ENCODE data around the gene HOXA9. TPM values are rescaled to one million over a fixed set of nuclear protein-coding genes. Genes with fewer than 3 reads are reported as not detected.

The HOXA9 gene
- 6.9 and 7.6 TPM in 2 replicates for total RNA-seq (2022)
- percentile 63 among the genes with signal in this experiment for Bru-seq, nascent RNA
- BruChase-seq, experiment 1, labeled RNA remaining after a 6-hour chase, result percentile 60 among the genes with signal in this experiment
- BruChase-seq, experiment 2, labeled RNA remaining after a 2-hour chase, result percentile 86 among the genes with signal in this experiment
- long read RNA-seq, transcript HOXA9-202 (3 exons, 797 nt), result major isoform, 11 of 19 reads
- long read RNA-seq, partial matches to known transcripts, result 0 of 19 reads
- long read RNA-seq, other reads (novel, unspliced or antisense), result 3 of 19 reads

GRCh38 chr7:27165089-27165995 lies at the start of gene HOXA9:
Gene HOXA9 (minus strand): TSS chr7:27165537. CDS start chr7:27165457, 80 bp downstream.
- Mint-ChIP-seq H3K36me3 (ENCODE audit: insufficient read depth, unreplicated experiment) (peaks cover 8% of the 10 kb centered on the region), H3K27ac (ENCODE audit: low read depth, unreplicated experiment) (peak within 1 kb of the TSS; percentile 72), H3K4me3 (ENCODE audit: unreplicated experiment) (peak within 1 kb of the TSS; percentile 84), H3K9me3 (ENCODE audit: unreplicated experiment) (no peaks in the 10 kb centered on the region), H3K27me3 (ENCODE audit: insufficient read depth, unreplicated experiment) (no peaks in the 10 kb centered on the region), H3K4me1 (ENCODE audit: insufficient read depth, unreplicated experiment) (peaks cover 8% of the 10 kb centered on the region)
- TF ChIP-seq CTCF (IDR thresholded peaks at IDR 0.05; ENCODE audit: unreplicated experiment), result no peak
- DNase-seq (ENCODE audit: unreplicated experiment), result peak; percentile 82
- intact Hi-C loops (cut with micrococcal nuclease), result no loop called here
- BruUV-seq (replicated peaks), result no TSS peak
- POLR2A ChIA-PET, result interaction anchor here (0.6 to 5.1 kb wide), 7 partner anchors 14 to 486 kb away, joined by 3 to 49 read pairs (median 3); partner anchors contain the start of gene HOXA5
- CTCF ChIA-PET, result interaction anchor here (0.7 to 1.6 kb wide), 4 partner anchors 15 to 493 kb away, joined by 3 to 7 read pairs (median 4); partner anchors contain the start of gene HOXA5

- no TSS peak for BruUV-seq (replicated peaks)
- no peaks in the 10 kb centered on the region for H3K36me3 Mint-ChIP-seq (ENCODE audit: insufficient read depth, unreplicated experiment)
These were observed 49.1 kb upstream of the HOXA9 start for GRCh38 chr7:27214239-27214950.

GRCh38 chr7:27213433-27214238 lies 48.3 kb upstream of the HOXA9 start:
- ChIA-PET POLR2A (no interaction called here), CTCF (interaction anchor here (0.6 to 1.8 kb wide), 2 partner anchors 391 to 393 kb away, joined by 3 to 5 read pairs; no protein-coding TSS in a partner anchor)
- no peak for DNase-seq (ENCODE audit: unreplicated experiment)
- Mint-ChIP-seq H3K9me3 (ENCODE audit: unreplicated experiment) (no peaks in the 10 kb centered on the region), H3K4me1 (ENCODE audit: insufficient read depth, unreplicated experiment) (no peaks in the 10 kb centered on the region), H3K36me3 (ENCODE audit: insufficient read depth, unreplicated experiment) (no peaks in the 10 kb centered on the region), H3K4me3 (ENCODE audit: unreplicated experiment) (no peak overlapping the region), H3K27ac (ENCODE audit: low read depth, unreplicated experiment) (no peak overlapping the region), H3K27me3 (ENCODE audit: insufficient read depth, unreplicated experiment) (no peaks in the 10 kb centered on the region)
- intact Hi-C loops (cut with micrococcal nuclease), result no loop called here
- TF ChIP-seq CTCF (IDR thresholded peaks at IDR 0.05; ENCODE audit: unreplicated experiment), result no peak
- no TSS peak for BruUV-seq (replicated peaks)

More at GRCh38 chr7:27214239-27214950, 49.1 kb upstream of the HOXA9 start:
- no peak for DNase-seq (ENCODE audit: unreplicated experiment)
- H3K4me1 Mint-ChIP-seq (ENCODE audit: insufficient read depth, unreplicated experiment), result no peaks in the 10 kb centered on the region
- H3K9me3 Mint-ChIP-seq (ENCODE audit: unreplicated experiment), result no peaks in the 10 kb centered on the region
- POLR2A ChIA-PET, result no interaction called here
- no peaks in the 10 kb centered on the region for H3K27me3 Mint-ChIP-seq (ENCODE audit: insufficient read depth, unreplicated experiment)
- CTCF ChIA-PET, result interaction anchor here (0.6 kb wide), 1 partner anchor 390 kb away, joined by 3 read pairs; no protein-coding TSS in a partner anchor
- H3K4me3 Mint-ChIP-seq (ENCODE audit: unreplicated experiment), result no peak overlapping the region
- intact Hi-C loops (cut with micrococcal nuclease), result no loop called here
- no peak overlapping the region for H3K27ac Mint-ChIP-seq (ENCODE audit: low read depth, unreplicated experiment)
- no peak for TF ChIP-seq CTCF (IDR thresholded peaks at IDR 0.05; ENCODE audit: unreplicated experiment)
